OCI-LY7 (cell line): ENCODE results near the gene DIAPH3. TPM values are rescaled to one million over a fixed set of nuclear protein-coding genes. Genes with fewer than 3 reads are reported as not detected.

Experiments
- BruUV-seq: library from RNA; stranded (reverse); fragments of 400-500 nt; replicated peaks from 2 replicates; lab custom pipeline; 2021; lab: Mats Ljungman, UMichigan
- CTCF ChIA-PET: fragments of 300-600 bp; sonication (Branson Sonifier 250); formaldehyde crosslinking; loops from one replicate; lab custom pipeline; 2022; ENCODE audit warnings: antibody characterized with exemption; ENCODE audit not compliant: unreplicated experiment; lab: Charles Lee
- POLR2A ChIA-PET: fragments of 300-600 bp; sonication (Branson Sonifier 250); formaldehyde crosslinking; loops from one replicate; lab custom pipeline; 2022; ENCODE audit warnings: antibody characterized with exemption; lab: Charles Lee
- DNase-seq: peaks from one replicate; pipeline ENCODE4 v3.0.0-alpha.2; 2015; ENCODE audit warnings: low spot score
- H2AFZ ChIP-seq: fragments of 200-600 bp; sonication (generic), shearing (Covaris generic); 2 replicates; pipeline ENCODE4 v1.6.1; 2014; ENCODE audit warnings: mild to moderate bottlenecking, antibody characterized with exemption, low read length, moderate library complexity
- H3K27ac ChIP-seq: fragments of 200-600 bp; sonication (generic); 2 replicates; pipeline ENCODE4 v1.5.1; 2014; ENCODE audit warnings: mixed run types, low read depth, mild to moderate bottlenecking, moderate library complexity, low read length, inconsistent platforms; ENCODE audit not compliant: poor library complexity, severe bottlenecking
- H3K36me3 ChIP-seq: fragments of 200-600 bp; sonication (generic); 2 replicates; pipeline ENCODE4 v1.6.1; 2014; ENCODE audit warnings: mild to moderate bottlenecking, antibody characterized with exemption, low read length, moderate library complexity, mixed read lengths; ENCODE audit not compliant: insufficient read depth
- H3K4me1 ChIP-seq: fragments of 200-600 bp; sonication (generic); 2 replicates; pipeline ENCODE4 v1.5.1; 2014; ENCODE audit warnings: mild to moderate bottlenecking, low read length; ENCODE audit not compliant: insufficient read depth, poor library complexity, severe bottlenecking
- H3K4me2 ChIP-seq: fragments of 200-600 bp; sonication (generic); 2 replicates; pipeline ENCODE4 v1.6.1; 2014; ENCODE audit warnings: mild to moderate bottlenecking, low read length
- H3K4me3 ChIP-seq: fragments of 200-600 bp; sonication (generic); 2 replicates; pipeline ENCODE4 v1.5.1; 2014; ENCODE audit warnings: mild to moderate bottlenecking, low read depth, low read length; ENCODE audit not compliant: poor library complexity, severe bottlenecking
- H3K79me2 ChIP-seq: fragments of 200-600 bp; sonication (generic); 2 replicates; pipeline ENCODE4 v1.6.1; 2016; ENCODE audit warnings: low read depth, mild to moderate bottlenecking, low read length, moderate library complexity, mixed read lengths; ENCODE audit not compliant: insufficient read depth
- H3K9me2 ChIP-seq: fragments of 200-600 bp; sonication (generic); 2 replicates; pipeline ENCODE4 v1.6.1; 2016; ENCODE audit warnings: mild to moderate bottlenecking, low read length, mixed read lengths; ENCODE audit not compliant: insufficient read depth
- H3K9me3 ChIP-seq: fragments of 200-600 bp; sonication (generic); 2 replicates; pipeline ENCODE4 v1.6.1; 2014; ENCODE audit warnings: mild to moderate bottlenecking, mixed run types, low read length, mixed read lengths
- H4K20me1 ChIP-seq: fragments of 200-600 bp; sonication (generic); 2 replicates; pipeline ENCODE4 v1.6.1; 2014; ENCODE audit warnings: mild to moderate bottlenecking, antibody characterized with exemption, low read length, moderate library complexity, mixed read lengths; ENCODE audit not compliant: insufficient read depth
- EZH2phosphoT487 ChIP-seq: fragments of 200-600 bp; sonication (generic); IDR thresholded peaks from 2 replicates; pipeline ENCODE4 v1.6.1; 2018; ENCODE audit warnings: low read depth, borderline replicate concordance, mild to moderate bottlenecking, mixed run types, antibody characterized with exemption, low read length, moderate library complexity, mixed read lengths
- intact Hi-C: fragments of 100-400 bp; cut with micrococcal nuclease; formaldehyde crosslinking; loops from one replicate; pipeline ENCODE4 v1.10.0; 2022; ENCODE audit not compliant: unreplicated experiment
- total RNA-seq, 2 experiments: library from RNA; depleted of rRNA in 1 of 2; stranded (reverse); fragments of >200 nt in 1 of 2; shearing (Covaris generic) in 1 of 2; gene quantifications; 2 replicates each; pipeline ENCODE4 v1.2.3, GENCODE V29; 2014 to 2022
- TF ChIP-seq, protein P1 (sequence below): fragments of 200-600 bp; sonication (generic); conservative IDR thresholded peaks from 2 replicates; pipeline ENCODE4 v1.5.1; 2014; ENCODE audit warnings: mild to moderate bottlenecking, antibody characterized with exemption, low read length, moderate library complexity, mixed read lengths

Gene DIAPH3
- total RNA-seq, 2 experiments from 2014 or later = 33.5 to 37.2 TPM

DNA sequence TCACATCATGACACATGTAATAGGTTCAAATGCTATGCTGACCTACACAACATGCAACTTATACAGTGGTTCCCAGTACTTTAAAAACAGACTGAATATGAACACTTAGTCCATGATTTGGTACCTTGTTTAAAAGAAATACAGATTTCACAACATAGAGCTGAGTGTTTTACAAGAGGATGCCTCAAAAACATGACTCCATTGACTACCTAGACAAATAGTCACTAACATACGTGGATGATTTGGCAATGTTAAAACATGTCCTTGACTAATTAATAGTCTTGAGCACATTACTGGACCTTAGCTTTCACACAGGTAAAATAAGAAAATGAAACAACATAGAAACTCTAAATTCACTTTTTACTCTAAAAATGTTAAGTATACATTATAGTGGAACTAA lies 300.1 kb downstream of the DIAPH3 start:
- CTCF ChIA-PET = no interaction called here

DNA sequence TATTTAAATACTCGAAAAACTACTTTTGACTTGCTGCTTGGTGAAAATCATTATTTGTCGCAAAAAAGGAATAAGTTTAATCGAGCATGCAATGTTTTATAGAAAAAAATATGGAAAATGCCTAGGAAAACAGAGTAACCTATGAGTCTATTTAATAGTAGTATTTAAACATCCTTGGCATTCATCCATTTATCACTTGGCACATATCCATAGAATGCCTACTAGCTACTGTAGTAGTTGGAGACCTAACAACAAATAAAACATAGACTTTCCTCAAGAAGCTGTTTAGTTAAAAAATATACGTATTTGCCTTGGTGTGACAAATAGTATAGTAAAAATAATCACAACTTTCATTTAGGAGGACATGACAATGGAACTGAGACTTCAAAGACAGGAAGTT lies 302.1 kb downstream of the DIAPH3 start:
- no peaks in the 10 kb centered on the region for H3K9me3 ChIP-seq
- no TSS peak for BruUV-seq
- POLR2A ChIA-PET = interaction anchor here (1.0 kb wide), 1 partner anchor 165 kb away, joined by 3 read pairs; no protein-coding TSS in a partner anchor
- H4K20me1 ChIP-seq = no peaks in the 10 kb centered on the region
- H3K79me2 ChIP-seq = no peaks in the 10 kb centered on the region
- H3K36me3 ChIP-seq = no peaks in the 10 kb centered on the region; the same call in 1 of the 2 replicates
- CTCF ChIA-PET = no interaction called here
- no peak overlapping the region for H2AFZ ChIP-seq
- H3K4me1 ChIP-seq = no peaks in the 10 kb centered on the region
- no peak overlapping the region for H3K27ac ChIP-seq
- no peak overlapping the region for H3K4me3 ChIP-seq
- TF ChIP-seq EZH2phosphoT487 = no peak
- TF ChIP-seq, protein P1, sequence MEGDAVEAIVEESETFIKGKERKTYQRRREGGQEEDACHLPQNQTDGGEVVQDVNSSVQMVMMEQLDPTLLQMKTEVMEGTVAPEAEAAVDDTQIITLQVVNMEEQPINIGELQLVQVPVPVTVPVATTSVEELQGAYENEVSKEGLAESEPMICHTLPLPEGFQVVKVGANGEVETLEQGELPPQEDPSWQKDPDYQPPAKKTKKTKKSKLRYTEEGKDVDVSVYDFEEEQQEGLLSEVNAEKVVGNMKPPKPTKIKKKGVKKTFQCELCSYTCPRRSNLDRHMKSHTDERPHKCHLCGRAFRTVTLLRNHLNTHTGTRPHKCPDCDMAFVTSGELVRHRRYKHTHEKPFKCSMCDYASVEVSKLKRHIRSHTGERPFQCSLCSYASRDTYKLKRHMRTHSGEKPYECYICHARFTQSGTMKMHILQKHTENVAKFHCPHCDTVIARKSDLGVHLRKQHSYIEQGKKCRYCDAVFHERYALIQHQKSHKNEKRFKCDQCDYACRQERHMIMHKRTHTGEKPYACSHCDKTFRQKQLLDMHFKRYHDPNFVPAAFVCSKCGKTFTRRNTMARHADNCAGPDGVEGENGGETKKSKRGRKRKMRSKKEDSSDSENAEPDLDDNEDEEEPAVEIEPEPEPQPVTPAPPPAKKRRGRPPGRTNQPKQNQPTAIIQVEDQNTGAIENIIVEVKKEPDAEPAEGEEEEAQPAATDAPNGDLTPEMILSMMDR = no peak
- DNase-seq = no peak
- H3K9me2 ChIP-seq = no peaks in the 10 kb centered on the region
- intact Hi-C loops = no loop called here
- no peak overlapping the region for H3K4me2 ChIP-seq

More for the DNA sequence above, 300.1 kb downstream of the DIAPH3 start:
- H2AFZ ChIP-seq = no peak overlapping the region
- no peaks in the 10 kb centered on the region for H3K9me2 ChIP-seq
- H3K36me3 ChIP-seq = no peaks in the 10 kb centered on the region; the same call in 1 of the 2 replicates
- no peaks in the 10 kb centered on the region for H3K9me3 ChIP-seq
- H4K20me1 ChIP-seq = no peaks in the 10 kb centered on the region
- TF ChIP-seq EZH2phosphoT487 = no peak
- TF ChIP-seq, protein P1 = no peak
- H3K27ac ChIP-seq = no peak overlapping the region
- no peak overlapping the region for H3K4me3 ChIP-seq
- POLR2A ChIA-PET = interaction anchor here (1.2 kb wide), 1 partner anchor 11 kb away, joined by 4 read pairs; no protein-coding TSS in a partner anchor
- no peak for DNase-seq
- H3K4me1 ChIP-seq = no peaks in the 10 kb centered on the region
- H3K79me2 ChIP-seq = no peaks in the 10 kb centered on the region
- H3K4me2 ChIP-seq = no peak overlapping the region
- no TSS peak for BruUV-seq
- intact Hi-C loops = no loop called here

DNA sequence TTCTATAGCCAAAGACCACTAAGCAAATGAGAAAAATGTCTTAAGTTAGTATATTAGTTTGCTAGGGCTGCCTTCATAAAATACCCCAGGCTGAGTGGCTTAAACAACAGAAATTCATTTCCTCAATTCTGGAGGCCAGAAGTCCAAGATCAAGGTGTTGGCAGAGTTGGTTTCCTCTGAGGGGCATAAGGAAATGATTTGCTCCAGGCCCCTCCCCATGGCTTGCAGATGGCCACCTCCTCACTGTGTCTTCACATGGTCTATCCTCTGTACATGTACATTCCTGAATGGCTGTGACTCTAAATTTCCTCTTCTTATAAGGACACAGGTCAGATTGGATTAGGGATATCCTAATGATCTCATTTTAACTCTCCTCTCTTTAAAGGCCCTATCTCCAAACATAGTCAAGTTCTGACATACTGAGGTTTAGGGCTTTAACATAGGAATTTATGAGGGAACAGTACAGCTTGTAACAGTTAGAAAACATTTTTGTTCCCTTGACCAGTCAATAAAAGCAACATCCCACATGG lies 307.4 kb downstream of the DIAPH3 start:
- Histone ChIP-seq H3K4me2 (no peak overlapping the region), H2AFZ (no peak overlapping the region), H3K79me2 (no peaks in the 10 kb centered on the region), H3K4me1 (no peaks in the 10 kb centered on the region), H3K4me3 (no peak overlapping the region), H4K20me1 (no peaks in the 10 kb centered on the region), H3K9me3 (no peaks in the 10 kb centered on the region), H3K9me2 (no peaks in the 10 kb centered on the region), H3K27ac (no peak overlapping the region), H3K36me3 (no peaks in the 10 kb centered on the region; the same call in 1 of the 2 replicates)
- BruUV-seq = no TSS peak
- TF ChIP-seq EZH2phosphoT487 = no peak
- TF ChIP-seq, protein P1 = no peak
- POLR2A ChIA-PET = no interaction called here
- no peak for DNase-seq
- intact Hi-C loops = no loop called here
- CTCF ChIA-PET = no interaction called here
